Midbrain (tissue), 1 donor: ENCODE data around the gene LAIR2.

Source experiments
- DNase-seq: peaks from one replicate; lab custom pipeline; 2025; lab: John Stamatoyannopoulos, UW

The LAIR2 gene

GRCh38 chr19:54502518-54503048, at the start of gene LAIR2:
TSS of gene LAIR2 (plus strand) at chr19:54502831. CDS start at chr19:54502919, 88 bp downstream.
- DNase-seq, result no peak

- DNase-seq, result no peak
Observed at GRCh38 chr19:54453921-54454780, 48.5 kb upstream of the LAIR2 start.

- DNase-seq, result no peak
Observed at GRCh38 chr19:54454781-54455675, 47.6 kb upstream of the LAIR2 start.

GRCh38 chr19:54455786-54456422, 46.7 kb upstream of the LAIR2 start:
- no peak for DNase-seq

- no peak for DNase-seq
Observed at GRCh38 chr19:54456423-54457373, 45.9 kb upstream of the LAIR2 start.

GRCh38 chr19:54457773-54458647, 44.6 kb upstream of the LAIR2 start:
- no peak for DNase-seq

GRCh38 chr19:54458648-54459281, 43.9 kb upstream of the LAIR2 start:
- DNase-seq, result no peak

- DNase-seq, result no peak
Observed at GRCh38 chr19:54459282-54460229, 43.1 kb upstream of the LAIR2 start.

GRCh38 chr19:54460230-54461005, 42.2 kb upstream of the LAIR2 start:
- no peak for DNase-seq

- no peak for DNase-seq
Observed at GRCh38 chr19:54461210-54461609, 41.4 kb upstream of the LAIR2 start.

GRCh38 chr19:54461613-54462012, 41.0 kb upstream of the LAIR2 start:
- DNase-seq, result no peak

- DNase-seq, result no peak
Observed at GRCh38 chr19:54462047-54462654, 40.5 kb upstream of the LAIR2 start.

GRCh38 chr19:54462655-54463530, 39.7 kb upstream of the LAIR2 start:
- peak; percentile 65 for DNase-seq

GRCh38 chr19:54463531-54464043, 39.0 kb upstream of the LAIR2 start, which contains the start of gene LENG9:
TSS of gene LENG9 (minus strand) at chr19:54463778. CDS start at chr19:54463526, 252 bp downstream.
- DNase-seq, result peak; percentile 87

- peak; percentile 74 for DNase-seq
Observed at GRCh38 chr19:54464044-54464629, 38.5 kb upstream of the LAIR2 start.
